GM18870 (cell line): ENCODE measurements around the gene KRTAP4-12.
"Not testable (repeated sequence)": the region's sequence is repeated elsewhere in the genome, so short reads cannot be mapped to it uniquely, and the experiment has no call there.

ENCODE experiments used
- ATAC-seq: cut with Tn5 transposase; IDR thresholded peaks from one replicate; pipeline ENCODE4 v1.9.1; 2021; ENCODE audit warnings: moderate library complexity; ENCODE audit not compliant: unreplicated experiment

The KRTAP4-12 gene

DNA sequence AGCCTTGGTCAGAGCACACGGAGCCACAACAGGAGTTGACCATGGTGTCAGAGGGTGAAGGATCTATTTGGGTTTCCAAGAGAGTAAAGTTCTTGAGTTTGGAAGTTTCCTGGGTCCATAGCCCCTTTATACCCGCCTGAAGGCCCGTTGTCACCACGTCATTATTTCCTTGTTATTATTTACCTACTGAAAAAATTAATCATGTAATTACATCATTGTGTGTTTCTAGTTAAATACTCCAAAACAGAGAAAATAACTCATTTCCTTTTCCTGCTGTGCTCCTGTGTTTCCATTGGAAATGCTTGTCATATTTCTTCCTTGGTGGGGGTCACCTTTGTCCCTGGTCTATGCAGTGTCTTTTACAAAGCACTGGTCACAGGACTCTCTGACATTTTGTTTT lies 25.9 kb downstream of the KRTAP4-12 start, which contains the start of gene KRTAP4-8:
KRTAP4-8 (minus strand) TSS at position 101 of the 400 bp plus-strand sequence; CDS start at position 43, 58 bp downstream.
- no peak for ATAC-seq

DNA sequence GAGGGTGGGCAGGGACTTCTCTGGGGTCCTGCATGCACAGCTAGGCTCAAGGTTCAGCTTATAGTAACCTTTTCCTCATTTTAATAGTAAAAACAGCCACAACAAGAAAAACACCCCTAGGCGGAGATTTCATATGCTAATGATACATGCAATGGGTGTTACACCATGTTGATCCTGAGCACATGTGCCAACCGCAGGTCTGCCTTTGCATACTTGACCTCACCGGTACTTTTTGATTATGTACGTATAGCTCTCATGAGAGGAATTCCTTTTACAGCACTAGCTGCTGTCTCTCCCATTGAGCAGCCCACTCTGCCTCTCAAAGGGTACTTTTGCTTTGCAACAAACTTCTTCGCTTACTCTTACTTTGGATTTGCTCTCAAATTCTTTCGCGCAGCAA lies 27.9 kb downstream of the KRTAP4-12 start:
- ATAC-seq = no peak

DNA sequence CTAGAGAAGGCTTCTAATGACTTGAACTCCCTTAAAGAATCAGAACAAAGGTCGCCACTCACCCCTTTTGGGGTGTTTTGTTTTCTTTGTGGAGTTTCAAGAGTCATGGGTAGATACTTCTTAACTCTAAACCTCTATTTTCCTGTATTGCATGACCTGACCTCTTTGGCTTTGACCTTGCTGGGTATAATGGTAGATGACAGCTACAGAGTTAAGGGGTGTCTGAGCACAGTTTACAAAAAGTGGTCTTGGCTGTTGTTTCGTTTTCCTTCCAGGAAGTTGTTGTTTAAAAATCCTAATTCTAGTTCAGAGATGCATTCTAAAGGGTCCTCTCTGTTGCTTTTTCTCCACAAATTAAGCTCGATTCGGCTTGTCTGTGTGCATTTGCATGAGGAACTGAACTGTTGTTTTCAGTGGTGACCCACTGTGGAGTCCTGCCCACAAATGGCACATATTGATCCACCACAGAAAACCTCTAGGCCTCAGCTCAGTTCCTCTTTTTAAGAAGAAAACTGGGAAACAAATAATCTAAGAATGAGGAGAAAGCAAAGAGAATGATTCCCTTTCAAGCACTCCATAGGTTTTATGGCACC lies 35.1 kb downstream of the KRTAP4-12 start:
- ATAC-seq = not testable (repeated sequence)

DNA sequence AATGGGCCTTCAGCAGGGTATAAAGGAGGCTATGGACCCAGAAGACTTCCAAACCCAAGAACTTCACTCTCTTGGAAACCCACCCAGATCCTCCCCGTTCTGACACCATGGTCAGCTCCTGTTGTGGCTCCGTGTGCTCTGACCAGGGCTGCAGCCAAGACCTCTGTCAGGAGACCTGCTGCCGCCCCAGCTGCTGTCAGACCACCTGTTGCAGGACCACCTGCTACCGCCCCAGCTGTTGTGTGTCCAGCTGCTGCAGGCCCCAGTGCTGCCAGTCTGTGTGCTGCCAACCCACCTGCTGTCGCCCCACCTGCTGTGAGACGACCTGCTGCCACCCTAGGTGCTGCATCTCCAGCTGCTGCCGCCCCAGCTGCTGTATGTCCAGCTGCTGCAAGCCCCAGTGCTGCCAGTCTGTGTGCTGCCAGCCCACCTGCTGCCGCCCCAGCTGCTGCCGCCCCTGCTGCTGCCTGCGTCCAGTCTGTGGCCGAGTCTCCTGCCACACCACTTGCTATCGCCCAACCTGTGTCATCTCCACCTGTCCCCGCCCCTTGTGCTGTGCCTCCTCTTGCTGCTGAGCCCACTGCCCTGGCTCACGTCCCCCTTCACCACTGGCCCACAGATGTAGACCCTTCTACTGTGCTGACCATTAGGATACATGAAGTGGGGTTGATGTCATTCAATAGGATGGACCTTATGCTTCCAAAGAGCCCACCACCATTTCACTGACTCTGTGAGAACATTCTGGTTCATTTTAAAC lies 39.7 kb downstream of the KRTAP4-12 start, which contains the start of gene KRTAP4-7:
KRTAP4-7 (plus strand) TSS at position 51 of the 757 bp plus-strand sequence; CDS start at position 108, 57 bp downstream.
- ATAC-seq = not testable (repeated sequence)

DNA sequence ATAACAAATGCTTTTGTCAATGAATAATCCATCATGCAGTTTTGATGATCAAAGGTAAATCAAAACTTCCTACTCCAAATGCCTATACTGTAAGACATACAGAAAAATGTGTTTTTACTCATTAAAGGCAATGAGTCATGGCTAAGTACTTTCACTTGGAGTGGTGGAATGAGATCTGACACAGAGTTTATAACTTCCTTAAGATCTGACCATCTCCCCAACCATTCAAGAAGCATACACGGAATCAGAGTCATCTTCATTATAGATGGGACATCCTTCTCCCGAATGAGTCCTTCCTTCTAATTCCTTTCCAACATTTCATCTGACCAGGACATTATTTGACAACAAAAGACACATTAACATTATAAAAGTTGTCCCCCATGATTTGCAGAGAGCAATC lies 40.6 kb downstream of the KRTAP4-12 start:
- ATAC-seq = not testable (repeated sequence)

DNA sequence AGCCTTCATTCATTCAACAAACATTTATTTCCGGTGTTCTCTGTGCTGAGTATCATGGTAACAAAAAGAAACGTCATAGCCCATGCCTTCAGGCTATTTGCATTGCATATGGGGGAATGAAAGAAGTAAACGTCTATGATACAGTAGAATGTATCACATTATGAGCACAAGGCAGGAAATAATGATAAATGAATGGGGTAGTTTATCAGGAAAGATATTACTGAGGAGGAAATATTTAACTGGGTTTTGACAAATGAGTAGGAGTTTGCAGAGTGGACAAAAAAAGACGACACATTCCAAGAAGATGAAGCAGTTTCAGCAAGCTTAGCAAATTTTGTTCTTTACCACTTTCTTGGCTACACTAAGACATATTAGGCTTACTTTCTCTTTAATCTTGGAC lies 41.4 kb downstream of the KRTAP4-12 start:
- ATAC-seq = no peak

DNA sequence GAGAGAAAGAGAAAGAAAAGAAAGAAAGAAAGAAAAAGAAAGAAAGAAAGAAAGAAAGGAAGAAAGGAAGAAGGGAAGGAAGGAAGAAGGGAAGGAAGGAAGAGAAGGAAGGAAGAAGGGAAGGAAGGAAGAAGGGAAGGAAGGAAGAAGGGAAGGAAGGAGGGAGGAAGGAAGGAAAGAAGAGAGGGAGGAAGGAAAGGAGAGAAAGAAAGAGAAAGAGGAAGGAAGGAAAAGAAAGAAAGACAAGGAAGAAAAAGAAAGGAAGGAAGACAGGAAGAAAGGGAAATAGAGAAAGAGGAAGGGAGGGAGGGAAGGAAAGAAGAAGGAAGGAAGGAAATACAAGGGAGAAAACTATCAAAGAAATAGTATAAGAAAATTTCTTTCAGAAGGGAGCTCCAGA lies 47.2 kb downstream of the KRTAP4-12 start:
- ATAC-seq = no peak

DNA sequence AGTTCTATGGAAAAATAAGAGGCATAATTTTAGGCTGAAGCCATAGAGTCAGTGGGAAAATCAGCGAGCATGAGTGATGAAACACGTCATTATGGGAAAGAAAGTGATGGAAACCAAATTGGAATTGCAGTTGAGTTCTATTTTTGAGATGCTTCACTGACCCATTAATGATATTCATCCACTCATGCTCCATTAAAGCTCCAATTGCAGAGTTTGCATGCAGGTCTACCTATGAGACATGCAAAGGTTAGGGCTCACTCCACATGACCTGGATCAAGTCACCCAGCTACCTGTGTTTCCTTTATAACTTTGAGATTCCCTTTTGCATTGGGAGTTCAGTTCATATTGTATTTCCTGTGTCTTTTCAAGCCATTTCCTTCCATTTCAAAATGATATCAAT lies 50.3 kb downstream of the KRTAP4-12 start:
- no peak for ATAC-seq
